Astrocyte of the spinal cord (primary cell): Measurements from ENCODE around the gene RHPN2.
A peak's percentile ranks its signal among the peaks of the same experiment; 100 is the strongest.

Experiments used
- DNase-seq: peaks from one replicate; pipeline ENCODE4 v3.0.0; 2011; ENCODE audit warnings: low read depth, low spot score
- H3K4me3 ChIP-seq: 2 replicates; pipeline ENCODE4 v1.5.1; 2011; ENCODE audit warnings: low read depth, mild to moderate bottlenecking, low read length, moderate library complexity
- CTCF ChIP-seq: IDR thresholded peaks from 2 replicates; pipeline ENCODE4 v1.5.1; 2012; ENCODE audit warnings: low read depth, mild to moderate bottlenecking, low read length, inconsistent platforms
- in situ Hi-C: cut with HindIII; loops from 2 replicates; pipeline ENCODE4 v1.10.0; 2017; ENCODE audit warnings: low sequenced_read_pairs

RHPN2 gene

GRCh38 chr19:33089010-33089409 lies 24.3 kb upstream of the RHPN2 start:
- in situ Hi-C loops: no loop called here
- TF ChIP-seq CTCF: no peak
- H3K4me3 ChIP-seq: no peak overlapping the region
- DNase-seq: no peak

DNA sequence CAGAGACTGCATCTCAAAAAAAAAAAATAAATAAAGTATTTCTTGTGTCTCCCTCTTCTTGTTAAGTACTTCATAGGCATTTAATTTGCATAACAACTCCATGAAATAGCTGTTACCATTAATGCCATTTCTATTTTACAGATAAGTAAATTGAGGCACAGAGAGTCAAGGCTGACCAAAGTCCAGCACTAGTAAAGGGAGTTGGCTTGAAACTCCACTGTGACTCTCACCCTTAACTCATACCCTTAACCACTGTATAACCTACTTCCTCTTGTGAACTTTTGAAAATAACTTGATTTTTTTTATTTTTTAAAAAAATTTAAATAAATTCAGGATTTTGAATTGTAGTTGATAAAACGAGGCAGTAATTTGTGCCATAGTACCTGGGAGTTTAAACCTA lies 22.3 kb upstream of the RHPN2 start:
- no peak for DNase-seq
- in situ Hi-C loops: no loop called here
- H3K4me3 ChIP-seq: no peak overlapping the region
- TF ChIP-seq CTCF: no peak

DNA sequence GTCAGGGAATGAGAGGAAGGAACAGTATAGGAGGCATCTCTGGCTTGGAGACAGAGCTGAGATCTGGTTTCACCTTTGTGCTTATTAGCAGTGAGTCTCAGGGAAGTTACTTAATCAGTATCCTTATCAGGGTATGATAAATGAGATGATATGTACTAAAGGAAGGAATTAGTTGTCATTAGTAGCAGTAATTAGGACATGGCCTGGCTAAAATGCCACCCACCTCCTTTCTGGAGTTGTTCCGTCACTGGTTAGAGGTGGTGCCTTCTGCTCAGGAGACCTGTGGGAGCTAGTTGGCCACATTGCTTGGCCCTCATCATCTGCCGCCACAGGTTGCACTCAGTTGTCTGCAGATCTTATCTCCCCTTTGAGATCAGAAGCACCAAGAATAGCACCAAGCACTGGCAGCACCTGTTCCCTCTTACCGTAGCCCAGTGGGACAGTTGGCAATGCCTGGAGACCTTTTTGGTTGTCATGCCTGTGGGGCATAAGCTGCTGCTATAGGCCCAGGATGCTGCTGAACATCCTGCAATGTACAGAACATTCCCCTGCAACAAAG lies 21.0 kb upstream of the RHPN2 start:
- no peak for DNase-seq
- no peak overlapping the region for H3K4me3 ChIP-seq
- in situ Hi-C loops: no loop called here
- no peak for TF ChIP-seq CTCF

GRCh38 chr19:33080761-33081681 lies 16.3 kb upstream of the RHPN2 start, which contains the start of gene GPATCH1:
Gene GPATCH1 (plus strand): TSS chr19:33081181. CDS start chr19:33081194, 13 bp downstream.
- TF ChIP-seq CTCF: no peak
- in situ Hi-C loops: no loop called here
- H3K4me3 ChIP-seq: peak within 1 kb of the TSS; percentile 95
- DNase-seq: peak; percentile 84

- in situ Hi-C loops: no loop called here
- H3K4me3 ChIP-seq: no peak overlapping the region
- DNase-seq: no peak
- no peak for TF ChIP-seq CTCF
These were observed 10.8 kb upstream of the RHPN2 start for GRCh38 chr19:33075519-33075918.

DNA sequence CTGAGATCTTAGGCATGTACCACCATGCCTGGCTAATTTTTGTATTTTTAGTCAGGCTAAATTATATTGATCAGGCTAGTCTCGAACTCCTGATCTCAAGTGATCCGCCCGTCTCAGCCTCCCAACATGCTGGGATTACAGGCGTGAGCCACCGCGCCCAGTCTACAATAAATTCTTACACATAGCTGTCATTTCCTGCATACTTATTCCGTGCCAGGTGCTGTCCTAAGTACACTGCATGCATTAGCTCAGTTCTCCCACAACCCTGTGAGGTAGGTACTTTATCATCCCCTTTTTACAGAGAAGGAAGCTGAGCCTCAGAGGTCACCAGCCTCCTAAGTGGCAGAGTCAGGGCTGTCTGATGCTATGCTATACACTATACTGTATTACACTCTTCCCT lies 7.2 kb upstream of the RHPN2 start:
- H3K4me3 ChIP-seq: no peak overlapping the region
- in situ Hi-C loops: no loop called here
- DNase-seq: no peak
- no peak for TF ChIP-seq CTCF
